Measurements from ENCODE around the gene P2RX4.

- TF ChIP-seq, protein P1, sequence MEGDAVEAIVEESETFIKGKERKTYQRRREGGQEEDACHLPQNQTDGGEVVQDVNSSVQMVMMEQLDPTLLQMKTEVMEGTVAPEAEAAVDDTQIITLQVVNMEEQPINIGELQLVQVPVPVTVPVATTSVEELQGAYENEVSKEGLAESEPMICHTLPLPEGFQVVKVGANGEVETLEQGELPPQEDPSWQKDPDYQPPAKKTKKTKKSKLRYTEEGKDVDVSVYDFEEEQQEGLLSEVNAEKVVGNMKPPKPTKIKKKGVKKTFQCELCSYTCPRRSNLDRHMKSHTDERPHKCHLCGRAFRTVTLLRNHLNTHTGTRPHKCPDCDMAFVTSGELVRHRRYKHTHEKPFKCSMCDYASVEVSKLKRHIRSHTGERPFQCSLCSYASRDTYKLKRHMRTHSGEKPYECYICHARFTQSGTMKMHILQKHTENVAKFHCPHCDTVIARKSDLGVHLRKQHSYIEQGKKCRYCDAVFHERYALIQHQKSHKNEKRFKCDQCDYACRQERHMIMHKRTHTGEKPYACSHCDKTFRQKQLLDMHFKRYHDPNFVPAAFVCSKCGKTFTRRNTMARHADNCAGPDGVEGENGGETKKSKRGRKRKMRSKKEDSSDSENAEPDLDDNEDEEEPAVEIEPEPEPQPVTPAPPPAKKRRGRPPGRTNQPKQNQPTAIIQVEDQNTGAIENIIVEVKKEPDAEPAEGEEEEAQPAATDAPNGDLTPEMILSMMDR (conservative IDR thresholded peaks at IDR 0.05) = no peak
- TF ChIP-seq EZH2 (IDR thresholded peaks at IDR 0.05; ENCODE audit: low read depth) = no peak
Observed at GRCh38 chr12:121252712-121253345, 42.9 kb downstream of the P2RX4 start.

All from PC-9 (cell line).